GM12878 (cell line): ENCODE results near the gene EXOC8. TPM values are rescaled to one million over a fixed set of nuclear protein-coding genes. Genes with fewer than 3 reads are reported as not detected.

Experiments used
- ATAC-seq: fragments of 200-7000 bp; cut with Tn5 transposase; 3 replicates; pipeline ENCODE4 v1.9.1; 2020; ENCODE audit warnings: mild to moderate bottlenecking, moderate library complexity
- BruUV-seq: library from RNA; stranded (reverse); fragments of 400-500 nt; replicated peaks from 2 replicates; lab custom pipeline; 2021; lab: Mats Ljungman, UMichigan
- CTCF ChIA-PET: fragments of 300-600 bp; sonication (Branson Sonifier 250); formaldehyde crosslinking; extraction: SDS; loops from one replicate; lab custom pipeline; 2021; ENCODE audit warnings: inconsistent platforms; lab: Yijun Ruan, JAX
- POLR2A ChIA-PET: fragments of 350-600 bp; formaldehyde crosslinking; extraction: SDS; loops from one replicate; lab custom pipeline; 2021; ENCODE audit warnings: inconsistent platforms; lab: Charles Lee
- RAD21 ChIA-PET: fragments of 300-600 bp; sonication (Branson Sonifier 250); formaldehyde crosslinking; loops from one replicate; lab custom pipeline; 2023; ENCODE audit warnings: antibody characterized with exemption; ENCODE audit not compliant: unreplicated experiment; lab: Charles Lee
- SMC1A ChIA-PET: fragments of 300-600 bp; sonication (Branson Sonifier 250); formaldehyde crosslinking; loops from one replicate; lab custom pipeline; 2023; ENCODE audit not compliant: unreplicated experiment, uncharacterized antibody; lab: Charles Lee
- DNase-seq: peaks from one replicate; pipeline ENCODE4 v3.0.0-alpha.2; 2011; ENCODE audit warnings: low read depth, low spot score
- FAIRE-seq: peaks from 3 replicates; lab custom pipeline; 2011; peaks lifted over from hg19 to GRCh38; lab: Jason Lieb, UNC
- H2AFZ ChIP-seq: 2 replicates; pipeline ENCODE4 v1.6.0; 2011; ENCODE audit warnings: low read depth, low read length, control low read depth; ENCODE audit not compliant: control insufficient read depth
- H3K27ac ChIP-seq: 2 replicates; pipeline ENCODE4 v1.5.1; 2011; ENCODE audit warnings: control low read depth; ENCODE audit not compliant: control insufficient read depth, insufficient read depth
- H3K27me3 ChIP-seq, 2 experiments: replicated peaks in 1 of 2; 2 replicates each; pipeline versions ENCODE4 v1.6.0 to v1.6.1; 2011; ENCODE audit warnings: low read length in 1 of 2; ENCODE audit not compliant: control insufficient read depth in 2 of 2, insufficient read depth in 2 of 2
- H3K36me3 ChIP-seq, 2 experiments: 2 replicates each; pipeline ENCODE4 v1.5.1; 2011; ENCODE audit warnings: low read length in 1 of 2; ENCODE audit not compliant: control insufficient read depth in 2 of 2, insufficient read depth in 2 of 2
- H3K4me1 ChIP-seq: 2 replicates; pipeline ENCODE4 v1.6.1; 2011; ENCODE audit warnings: mild to moderate bottlenecking, low read length, moderate library complexity, mixed read lengths; ENCODE audit not compliant: control insufficient read depth, insufficient read depth
- H3K4me2 ChIP-seq: 2 replicates; pipeline ENCODE4 v1.6.0; 2011; ENCODE audit warnings: control low read depth; ENCODE audit not compliant: control insufficient read depth, insufficient read depth
- H3K4me3 ChIP-seq: fragments of 200-600 bp; sonication (generic); 2 replicates; pipeline ENCODE4 v1.5.1; 2016
- H3K79me2 ChIP-seq: 2 replicates; pipeline ENCODE4 v1.6.0; 2011; ENCODE audit warnings: low read length; ENCODE audit not compliant: control insufficient read depth, insufficient read depth
- H3K9ac ChIP-seq: 2 replicates; pipeline ENCODE4 v1.8.0; 2011; ENCODE audit warnings: low read length, control low read depth, mixed read lengths; ENCODE audit not compliant: control insufficient read depth, insufficient read depth
- H3K9me3 ChIP-seq: replicated peaks from 3 replicates; pipeline ENCODE4 v1.5.1; 2011; ENCODE audit warnings: mild to moderate bottlenecking, low read length; ENCODE audit not compliant: control insufficient read depth, insufficient read depth
- H4K20me1 ChIP-seq: 2 replicates; pipeline ENCODE4 v1.6.0; 2011; ENCODE audit not compliant: control insufficient read depth, insufficient read depth
- CBX3 ChIP-seq: fragments of 200-600 bp; sonication (generic); IDR thresholded peaks from 2 replicates; pipeline ENCODE4 v1.6.1; 2016; ENCODE audit warnings: low read depth, borderline replicate concordance
- CHD4 ChIP-seq: fragments of 200-600 bp; sonication (generic); IDR thresholded peaks from 2 replicates; pipeline ENCODE4 v1.6.1; 2016; ENCODE audit warnings: mild to moderate bottlenecking
- GATAD2B ChIP-seq: fragments of 450-650 bp; conservative IDR thresholded peaks from 2 replicates; pipeline ENCODE4 v1.6.1; 2017; ENCODE audit warnings: low read depth, mild to moderate bottlenecking, moderate library complexity
- KLF5 ChIP-seq: fragments of 450-650 bp; IDR thresholded peaks from 2 replicates; pipeline ENCODE4 v1.6.1; 2014; ENCODE audit warnings: mild to moderate bottlenecking; ENCODE audit not compliant: partially characterized antibody
- MTA2 ChIP-seq: fragments of 450-650 bp; IDR thresholded peaks from 2 replicates; pipeline ENCODE4 v1.6.1; 2016; ENCODE audit warnings: low read depth, mild to moderate bottlenecking, moderate library complexity
- NR2C2 ChIP-seq: IDR thresholded peaks from 2 replicates; pipeline ENCODE4 v1.6.1; 2011; ENCODE audit warnings: borderline replicate concordance, low read depth; ENCODE audit not compliant: control insufficient read depth, insufficient read length
- TCF3 ChIP-seq: IDR thresholded peaks from 2 replicates; pipeline ENCODE4 v1.6.1; 2012; ENCODE audit warnings: low read depth, mild to moderate bottlenecking, low read length, borderline replicate concordance; ENCODE audit not compliant: insufficient read depth
- WGBS: methylation state at CpG from one replicate; pipeline ENCODE4 v1.1.6; 2016; ENCODE audit warnings: low lambda C conversion rate; ENCODE audit not compliant: insufficient replicate concordance, insufficient coverage; ENCODE audit errors: missing lambda C conversion rate; 5-methylcytosine and 5-hydroxymethylcytosine counted together
- in situ Hi-C: fragments of 300-500 bp; cut with MboI; formaldehyde crosslinking; loops from 9 replicates; pipeline ENCODE4 v1.14.3; 2018; ENCODE audit warnings: mixed read lengths
- intact Hi-C: fragments of 100-400 bp; cut with micrococcal nuclease; formaldehyde crosslinking; loops from one replicate; pipeline ENCODE4 v1.14.2; 2022; ENCODE audit not compliant: unreplicated experiment
- polyA plus RNA-seq, 11 experiments: library from polyadenylated mRNA; depleted of rRNA in 4 of 11; unstranded in 6 of 11; stranded (reverse) in 5 of 11; fragments of >200 nt; fragmentation: Nextera tagmentation in 4 of 11; fragmentation: Illumina TruSeq in 1 of 11; extraction: Ambion mirVana in 4 of 11; extraction: Trizol in 1 of 11; gene quantifications; 1 replicate in 1 of 11; 2 replicates in 10 of 11; pipeline versions ENCODE4 v1.2.1 to v1.2.3, GENCODE V29; 2011 to 2016; ENCODE audit warnings: inconsistent platforms in 2 of 11, missing spikeins in 2 of 11, low read depth in 1 of 11
- total RNA-seq, 4 experiments: library from RNA; depleted of rRNA in 3 of 4; stranded (reverse); fragments of >200 nt in 3 of 4; fragmentation: Illumina TruSeq in 1 of 4; extraction: Trizol in 1 of 4; gene quantifications; 2 replicates each; pipeline versions ENCODE4 v1.2.1 to v1.2.3, GENCODE V29; 2013 to 2021
- TF ChIP-seq, protein P1 (sequence below): fragments of 150-350 bp; IDR thresholded peaks from 2 replicates; pipeline ENCODE4 v1.6.1; 2016; ENCODE audit warnings: low read depth, low read length
- TF ChIP-seq, protein P2 (sequence below): fragments of 450-650 bp; IDR thresholded peaks from 2 replicates; pipeline ENCODE4 v1.6.1; 2017; ENCODE audit warnings: mild to moderate bottlenecking, moderate library complexity
- TF ChIP-seq, protein P3 (sequence below): IDR thresholded peaks from 2 replicates; pipeline ENCODE4 v1.6.1; 2011; ENCODE audit warnings: mild to moderate bottlenecking, low read depth, low read length, moderate library complexity; ENCODE audit not compliant: insufficient replicate concordance

Gene EXOC8
- total and polyA plus RNA-seq, 10 of the 15 experiments (the other 5 are each of a cell fraction or from before 2014, with no cell fraction given), result 2.0 to 11.3 (median 6.3) TPM

DNA sequence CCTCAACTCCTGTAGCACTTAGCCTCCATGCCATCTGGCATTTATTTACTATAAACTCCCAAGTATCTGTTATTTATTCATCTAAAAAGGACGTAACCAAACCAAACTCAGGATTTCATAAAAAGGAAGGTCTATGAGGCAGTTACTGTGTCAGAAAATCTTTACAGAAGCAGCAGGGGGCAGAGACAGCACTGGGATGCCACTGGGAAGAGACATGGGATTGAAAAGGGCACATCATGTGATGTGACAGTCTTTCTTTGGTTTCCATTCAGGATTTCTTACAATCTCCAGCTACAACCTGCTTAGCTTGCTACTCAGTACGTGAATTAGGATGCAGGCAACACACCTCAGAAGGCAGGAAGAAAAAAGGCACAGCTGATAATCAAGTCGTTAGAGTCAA lies 31.6 kb upstream of the EXOC8 start:
- no peak overlapping the region for H3K27ac ChIP-seq
- TF ChIP-seq KLF5 (no peak), NR2C2 (no peak), CHD4 (no peak), CBX3 (no peak), MTA2 (no peak), TCF3 (no peak), GATAD2B (no peak)
- TF ChIP-seq, protein P1, sequence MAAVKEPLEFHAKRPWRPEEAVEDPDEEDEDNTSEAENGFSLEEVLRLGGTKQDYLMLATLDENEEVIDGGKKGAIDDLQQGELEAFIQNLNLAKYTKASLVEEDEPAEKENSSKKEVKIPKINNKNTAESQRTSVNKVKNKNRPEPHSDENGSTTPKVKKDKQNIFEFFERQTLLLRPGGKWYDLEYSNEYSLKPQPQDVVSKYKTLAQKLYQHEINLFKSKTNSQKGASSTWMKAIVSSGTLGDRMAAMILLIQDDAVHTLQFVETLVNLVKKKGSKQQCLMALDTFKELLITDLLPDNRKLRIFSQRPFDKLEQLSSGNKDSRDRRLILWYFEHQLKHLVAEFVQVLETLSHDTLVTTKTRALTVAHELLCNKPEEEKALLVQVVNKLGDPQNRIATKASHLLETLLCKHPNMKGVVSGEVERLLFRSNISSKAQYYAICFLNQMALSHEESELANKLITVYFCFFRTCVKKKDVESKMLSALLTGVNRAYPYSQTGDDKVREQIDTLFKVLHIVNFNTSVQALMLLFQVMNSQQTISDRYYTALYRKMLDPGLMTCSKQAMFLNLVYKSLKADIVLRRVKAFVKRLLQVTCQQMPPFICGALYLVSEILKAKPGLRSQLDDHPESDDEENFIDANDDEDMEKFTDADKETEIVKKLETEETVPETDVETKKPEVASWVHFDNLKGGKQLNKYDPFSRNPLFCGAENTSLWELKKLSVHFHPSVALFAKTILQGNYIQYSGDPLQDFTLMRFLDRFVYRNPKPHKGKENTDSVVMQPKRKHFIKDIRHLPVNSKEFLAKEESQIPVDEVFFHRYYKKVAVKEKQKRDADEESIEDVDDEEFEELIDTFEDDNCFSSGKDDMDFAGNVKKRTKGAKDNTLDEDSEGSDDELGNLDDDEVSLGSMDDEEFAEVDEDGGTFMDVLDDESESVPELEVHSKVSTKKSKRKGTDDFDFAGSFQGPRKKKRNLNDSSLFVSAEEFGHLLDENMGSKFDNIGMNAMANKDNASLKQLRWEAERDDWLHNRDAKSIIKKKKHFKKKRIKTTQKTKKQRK, result no peak
- TF ChIP-seq, protein P2, sequence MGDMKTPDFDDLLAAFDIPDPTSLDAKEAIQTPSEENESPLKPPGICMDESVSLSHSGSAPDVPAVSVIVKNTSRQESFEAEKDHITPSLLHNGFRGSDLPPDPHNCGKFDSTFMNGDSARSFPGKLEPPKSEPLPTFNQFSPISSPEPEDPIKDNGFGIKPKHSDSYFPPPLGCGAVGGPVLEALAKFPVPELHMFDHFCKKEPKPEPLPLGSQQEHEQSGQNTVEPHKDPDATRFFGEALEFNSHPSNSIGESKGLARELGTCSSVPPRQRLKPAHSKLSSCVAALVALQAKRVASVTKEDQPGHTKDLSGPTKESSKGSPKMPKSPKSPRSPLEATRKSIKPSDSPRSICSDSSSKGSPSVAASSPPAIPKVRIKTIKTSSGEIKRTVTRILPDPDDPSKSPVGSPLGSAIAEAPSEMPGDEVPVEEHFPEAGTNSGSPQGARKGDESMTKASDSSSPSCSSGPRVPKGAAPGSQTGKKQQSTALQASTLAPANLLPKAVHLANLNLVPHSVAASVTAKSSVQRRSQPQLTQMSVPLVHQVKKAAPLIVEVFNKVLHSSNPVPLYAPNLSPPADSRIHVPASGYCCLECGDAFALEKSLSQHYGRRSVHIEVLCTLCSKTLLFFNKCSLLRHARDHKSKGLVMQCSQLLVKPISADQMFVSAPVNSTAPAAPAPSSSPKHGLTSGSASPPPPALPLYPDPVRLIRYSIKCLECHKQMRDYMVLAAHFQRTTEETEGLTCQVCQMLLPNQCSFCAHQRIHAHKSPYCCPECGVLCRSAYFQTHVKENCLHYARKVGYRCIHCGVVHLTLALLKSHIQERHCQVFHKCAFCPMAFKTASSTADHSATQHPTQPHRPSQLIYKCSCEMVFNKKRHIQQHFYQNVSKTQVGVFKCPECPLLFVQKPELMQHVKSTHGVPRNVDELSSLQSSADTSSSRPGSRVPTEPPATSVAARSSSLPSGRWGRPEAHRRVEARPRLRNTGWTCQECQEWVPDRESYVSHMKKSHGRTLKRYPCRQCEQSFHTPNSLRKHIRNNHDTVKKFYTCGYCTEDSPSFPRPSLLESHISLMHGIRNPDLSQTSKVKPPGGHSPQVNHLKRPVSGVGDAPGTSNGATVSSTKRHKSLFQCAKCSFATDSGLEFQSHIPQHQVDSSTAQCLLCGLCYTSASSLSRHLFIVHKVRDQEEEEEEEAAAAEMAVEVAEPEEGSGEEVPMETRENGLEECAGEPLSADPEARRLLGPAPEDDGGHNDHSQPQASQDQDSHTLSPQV, result no peak
- TF ChIP-seq, protein P3, sequence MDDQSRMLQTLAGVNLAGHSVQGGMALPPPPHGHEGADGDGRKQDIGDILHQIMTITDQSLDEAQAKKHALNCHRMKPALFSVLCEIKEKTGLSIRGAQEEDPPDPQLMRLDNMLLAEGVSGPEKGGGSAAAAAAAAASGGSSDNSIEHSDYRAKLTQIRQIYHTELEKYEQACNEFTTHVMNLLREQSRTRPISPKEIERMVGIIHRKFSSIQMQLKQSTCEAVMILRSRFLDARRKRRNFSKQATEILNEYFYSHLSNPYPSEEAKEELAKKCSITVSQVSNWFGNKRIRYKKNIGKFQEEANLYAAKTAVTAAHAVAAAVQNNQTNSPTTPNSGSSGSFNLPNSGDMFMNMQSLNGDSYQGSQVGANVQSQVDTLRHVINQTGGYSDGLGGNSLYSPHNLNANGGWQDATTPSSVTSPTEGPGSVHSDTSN, result no peak
- no peaks in the 10 kb centered on the region for H3K27me3 ChIP-seq
- H3K79me2 ChIP-seq, result no peaks in the 10 kb centered on the region; the same call in none of the 2 replicates
- no peaks in the 10 kb centered on the region for H4K20me1 ChIP-seq
- no peak overlapping the region for H3K4me3 ChIP-seq
- CTCF ChIA-PET, result interaction anchor here (1.9 kb wide), 1 partner anchor 11 kb away, joined by 5 read pairs; no protein-coding TSS in a partner anchor
- in situ Hi-C loops, result no loop called here
- peaks cover 2 to 10% of the 10 kb centered on the region in 2 experiments; a peak in 1 of 4 replicates for H3K36me3 ChIP-seq
- POLR2A ChIA-PET, result no interaction called here
- no peak overlapping the region for H2AFZ ChIP-seq
- H3K4me2 ChIP-seq, result no peak overlapping the region
- intact Hi-C loops, result no loop called here
- RAD21 ChIA-PET, result no interaction called here
- no peak overlapping the region for H3K9ac ChIP-seq
- DNase-seq (no peak), FAIRE-seq (no peak), ATAC-seq (no peak)
- SMC1A ChIA-PET, result no interaction called here
- no TSS peak for BruUV-seq
- H3K9me3 ChIP-seq, result no peaks in the 10 kb centered on the region
- 78% methylated on average over 3 of the region's 3 CpGs for WGBS
- no peaks in the 10 kb centered on the region for H3K4me1 ChIP-seq
